ENCODE results near the gene GJC3.
A peak's percentile ranks its signal among the peaks of the same experiment; 100 is the strongest.
"Not testable (repeated sequence)": the region's sequence is repeated elsewhere in the genome, so short reads cannot be mapped to it uniquely, and the experiment has no call there.

Gene GJC3, protein sequence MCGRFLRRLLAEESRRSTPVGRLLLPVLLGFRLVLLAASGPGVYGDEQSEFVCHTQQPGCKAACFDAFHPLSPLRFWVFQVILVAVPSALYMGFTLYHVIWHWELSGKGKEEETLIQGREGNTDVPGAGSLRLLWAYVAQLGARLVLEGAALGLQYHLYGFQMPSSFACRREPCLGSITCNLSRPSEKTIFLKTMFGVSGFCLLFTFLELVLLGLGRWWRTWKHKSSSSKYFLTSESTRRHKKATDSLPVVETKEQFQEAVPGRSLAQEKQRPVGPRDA

DNA sequence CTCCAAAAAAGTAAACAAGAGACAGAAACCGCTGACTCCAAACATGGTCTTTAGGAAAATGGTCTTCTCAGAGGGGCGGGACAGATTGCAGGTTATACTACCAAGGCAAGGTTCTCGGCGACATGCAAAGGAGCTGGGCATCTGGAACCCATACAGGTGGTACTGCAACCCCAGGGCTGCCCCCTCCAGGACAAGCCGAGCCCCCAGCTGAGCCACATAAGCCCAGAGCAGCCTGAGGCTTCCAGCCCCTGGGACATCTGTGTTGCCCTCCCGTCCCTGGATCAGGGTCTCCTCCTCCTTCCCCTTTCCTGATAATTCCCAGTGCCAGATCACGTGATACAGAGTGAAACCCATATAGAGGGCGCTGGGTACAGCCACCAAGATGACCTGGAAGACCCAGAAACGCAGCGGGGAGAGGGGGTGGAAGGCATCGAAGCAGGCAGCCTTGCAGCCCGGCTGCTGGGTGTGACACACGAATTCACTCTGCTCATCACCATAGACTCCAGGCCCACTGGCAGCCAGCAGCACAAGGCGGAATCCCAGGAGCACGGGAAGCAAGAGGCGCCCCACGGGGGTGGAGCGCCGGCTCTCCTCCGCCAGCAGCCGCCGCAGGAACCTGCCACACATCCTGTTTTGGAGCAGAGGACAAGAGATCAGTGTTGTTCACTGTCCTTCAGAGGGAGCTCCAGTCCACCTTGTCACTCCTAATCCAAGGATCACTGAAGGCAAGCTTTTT, at the start of gene GJC3:
Gene GJC3, minus strand, starts transcription at position 627 of the 736 bp plus-strand sequence. Its CDS starts 0 bp downstream, at position 627.
- peak; percentile 62 for DNase-seq (ENCODE audit: low spot score)

DNA sequence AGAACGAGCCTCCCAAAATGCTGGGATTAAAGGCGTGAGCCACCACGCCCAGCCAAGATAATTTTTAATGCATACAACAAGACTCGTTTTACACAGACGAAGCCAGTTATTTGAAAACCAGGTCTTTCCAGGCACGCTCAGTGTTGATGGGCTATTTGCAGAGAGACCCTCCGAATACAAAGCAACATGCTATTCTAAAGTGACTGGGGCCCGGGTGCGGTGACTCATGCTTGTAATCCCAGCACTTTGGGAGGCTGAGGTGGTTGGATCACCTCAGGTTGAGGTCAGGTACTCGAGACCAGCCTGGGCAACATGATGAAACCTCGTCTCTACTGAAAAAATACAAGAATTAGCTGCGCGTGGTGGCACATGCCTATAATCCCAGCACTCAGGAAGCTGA, 47.2 kb upstream of the GJC3 start:
- no peak for DNase-seq (ENCODE audit: low spot score)

DNA sequence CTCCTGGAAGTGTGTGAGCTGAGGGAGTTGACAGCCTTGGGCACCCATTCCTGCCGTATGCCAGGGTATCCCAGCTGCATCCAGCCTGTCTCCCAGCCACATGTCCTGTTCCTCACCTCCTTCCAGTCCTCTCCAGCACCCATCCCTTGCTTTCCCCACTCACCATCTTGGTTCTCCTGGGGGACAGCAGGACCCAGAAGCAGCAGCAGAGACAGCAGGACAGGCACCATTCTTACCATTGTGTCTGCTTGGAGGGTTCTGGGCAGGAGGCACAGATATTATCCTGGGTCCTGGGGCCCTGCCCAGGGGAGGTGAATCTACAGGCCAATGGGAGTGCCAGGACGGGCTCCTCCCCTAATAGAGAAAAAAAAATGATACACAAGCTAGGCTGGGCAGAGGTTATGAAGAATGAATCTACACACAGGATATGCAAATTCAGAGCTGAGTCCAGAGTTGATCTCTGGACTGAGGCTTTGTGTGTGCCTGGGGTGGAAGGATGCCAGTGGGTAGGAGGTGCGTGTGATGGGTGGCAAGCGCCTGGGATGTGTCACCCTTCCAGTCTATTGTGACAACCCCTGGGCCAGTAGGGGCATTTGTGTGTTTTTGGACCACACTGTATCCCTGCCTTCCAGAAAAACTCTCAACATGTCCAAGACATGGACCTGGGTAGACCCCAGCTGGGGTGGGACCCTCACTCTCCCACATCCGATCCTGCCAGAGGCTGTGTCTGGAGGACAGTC, 46.5 kb upstream of the GJC3 start, which contains the start of gene AZGP1:
Gene AZGP1, minus strand, starts transcription at position 250 of the 740 bp plus-strand sequence. Its CDS starts 11 bp downstream, at position 239.
- DNase-seq (ENCODE audit: low spot score) = no peak

DNA sequence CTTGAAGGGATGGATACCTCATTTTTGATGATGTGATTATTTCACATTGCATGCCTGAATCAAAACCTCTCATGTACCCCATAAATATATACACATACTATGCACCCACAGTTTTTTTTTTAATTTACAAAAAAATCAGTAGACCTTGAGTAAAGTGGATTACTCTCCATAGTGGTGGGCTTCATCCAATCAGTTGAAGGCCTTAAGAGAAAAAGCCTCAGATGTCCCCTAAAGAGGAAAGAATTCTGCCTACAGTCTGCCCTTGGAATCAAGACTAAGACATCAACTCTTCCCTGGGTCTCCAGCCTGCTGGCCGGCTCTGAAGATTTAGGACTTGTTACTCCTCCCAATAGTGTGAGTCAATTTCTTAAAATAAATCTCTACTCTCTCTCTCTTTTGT, 45.3 kb upstream of the GJC3 start:
- DNase-seq (ENCODE audit: low spot score) = no peak

DNA sequence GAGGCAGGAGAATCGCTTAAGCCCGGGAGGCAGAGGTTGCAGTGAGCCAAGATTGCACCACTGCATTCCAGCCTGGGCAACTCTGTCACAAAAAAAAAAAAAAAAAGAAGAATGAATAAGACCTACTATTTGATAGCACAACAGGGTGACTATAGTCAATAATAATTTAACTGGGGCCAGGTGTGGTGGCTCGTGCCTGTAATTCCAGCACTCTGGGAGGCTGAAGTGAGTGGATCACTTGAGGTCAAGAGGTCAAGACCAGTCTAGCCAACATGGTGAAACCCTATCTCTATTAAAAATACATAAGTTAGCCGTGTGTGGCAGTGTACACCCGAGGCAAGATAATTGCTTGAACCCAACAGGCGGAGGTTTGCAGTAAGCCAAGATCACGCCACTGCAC, 44.4 kb upstream of the GJC3 start:
- not testable (repeated sequence) for DNase-seq (ENCODE audit: low spot score)

DNA sequence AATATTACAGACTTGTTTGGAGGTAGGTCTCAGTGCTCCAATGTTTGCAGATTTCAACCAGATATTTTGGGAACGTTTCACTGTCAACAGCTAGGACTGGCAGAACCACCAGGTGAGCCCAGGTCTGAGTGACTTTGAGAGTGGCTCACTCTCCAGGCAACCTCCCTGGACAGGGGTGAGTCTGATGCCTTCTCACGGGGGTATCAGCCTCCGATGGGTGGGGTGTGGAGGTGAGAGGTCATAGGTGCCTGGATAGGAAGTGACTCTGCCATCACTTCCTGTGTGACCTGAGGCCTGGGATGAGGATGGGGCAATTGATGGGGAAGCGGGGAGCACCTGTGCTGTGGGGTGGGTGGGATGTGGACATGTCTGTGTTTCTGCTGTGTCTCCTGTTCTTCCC, 41.8 kb upstream of the GJC3 start:
- no peak for DNase-seq (ENCODE audit: low spot score)

DNA sequence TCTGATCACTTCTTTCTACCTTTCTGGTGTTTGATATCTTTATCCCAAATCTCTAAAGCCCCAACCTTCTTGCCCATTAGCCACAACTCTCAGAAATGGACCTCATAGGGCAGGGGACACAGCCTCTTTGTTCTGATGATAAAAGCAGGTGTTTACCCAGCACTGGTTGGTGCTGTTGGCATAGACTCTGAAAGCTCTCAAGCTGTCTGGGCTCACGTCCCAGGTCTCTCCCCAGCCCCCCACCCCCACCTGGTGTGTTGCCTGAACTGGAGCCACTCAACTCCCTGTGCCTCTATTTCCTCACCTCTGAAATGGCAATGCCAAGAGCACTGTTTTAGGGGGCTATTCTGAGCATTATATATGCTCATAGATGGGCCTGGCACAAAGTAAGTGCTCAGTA, 40.4 kb upstream of the GJC3 start:
- not testable (repeated sequence) for DNase-seq (ENCODE audit: low spot score)

DNA sequence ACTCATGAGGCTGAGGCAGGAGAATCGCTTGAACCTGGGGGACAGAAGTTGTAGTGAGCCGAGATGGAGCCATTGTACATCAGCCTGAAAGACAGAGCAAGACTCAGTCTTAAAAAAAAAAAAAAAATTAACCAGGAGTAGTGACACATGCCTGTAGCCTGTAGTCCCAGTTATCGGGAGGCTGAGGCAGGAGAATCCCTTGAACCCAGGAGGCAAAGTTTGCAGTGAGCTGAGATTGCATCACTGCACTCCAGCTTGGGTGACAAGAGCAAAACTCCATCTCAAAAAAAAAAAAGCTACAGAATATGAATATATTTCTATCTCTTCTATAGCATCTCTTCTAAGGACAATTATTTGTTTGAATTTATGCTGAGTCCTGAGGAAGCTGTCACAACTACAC, 39.9 kb upstream of the GJC3 start:
- DNase-seq (ENCODE audit: low spot score) = no peak

DNA sequence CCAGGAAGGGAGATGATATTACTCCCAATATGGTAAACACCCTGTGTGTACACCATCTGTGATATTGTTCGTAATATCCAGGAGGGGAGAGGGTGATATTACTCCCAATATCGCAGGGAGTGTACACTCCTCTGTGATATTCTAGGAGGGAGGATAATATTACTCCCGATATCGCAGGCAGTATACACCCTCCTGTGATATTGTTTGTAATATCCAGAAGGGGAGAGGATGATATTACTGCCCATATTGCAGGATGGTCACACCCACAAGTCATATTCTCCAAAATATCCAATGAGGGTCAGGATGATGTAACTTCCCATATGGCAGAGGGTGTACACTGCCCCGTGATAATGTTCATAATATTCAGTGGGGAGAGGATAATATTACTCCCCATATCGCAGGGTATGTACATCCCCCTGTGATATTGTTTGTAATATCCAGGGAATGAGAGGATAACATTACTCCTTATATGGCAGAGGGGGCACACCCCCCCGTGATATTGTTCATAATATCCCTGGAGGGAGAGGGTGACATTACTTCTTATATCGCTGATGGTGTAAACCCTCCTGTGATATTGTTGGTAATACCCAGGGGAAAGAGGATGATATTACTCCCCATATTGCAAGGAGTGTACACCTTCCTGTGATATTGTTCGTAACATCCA, 29.3 kb upstream of the GJC3 start:
- no peak for DNase-seq (ENCODE audit: low spot score)

DNA sequence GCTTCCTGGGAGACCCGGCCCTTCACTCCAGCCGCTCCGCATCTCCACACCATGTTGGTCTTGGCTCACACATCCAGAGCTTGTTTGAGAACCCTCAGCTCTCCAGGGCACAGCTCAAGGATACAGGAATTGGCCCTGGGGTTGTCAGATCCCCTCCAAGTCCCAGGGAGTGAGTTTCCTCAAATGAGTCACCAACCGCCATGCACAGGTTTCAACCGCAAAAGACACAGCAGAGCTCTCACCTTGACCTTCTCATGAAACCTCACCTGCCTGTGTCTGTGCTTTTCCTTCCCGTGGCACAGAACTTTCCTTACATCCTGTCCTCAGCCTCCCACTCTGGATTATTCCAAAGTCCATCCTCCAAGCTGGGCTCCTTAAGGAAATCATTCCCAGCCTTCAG, 25.8 kb upstream of the GJC3 start:
- DNase-seq (ENCODE audit: low spot score) = no peak

DNA sequence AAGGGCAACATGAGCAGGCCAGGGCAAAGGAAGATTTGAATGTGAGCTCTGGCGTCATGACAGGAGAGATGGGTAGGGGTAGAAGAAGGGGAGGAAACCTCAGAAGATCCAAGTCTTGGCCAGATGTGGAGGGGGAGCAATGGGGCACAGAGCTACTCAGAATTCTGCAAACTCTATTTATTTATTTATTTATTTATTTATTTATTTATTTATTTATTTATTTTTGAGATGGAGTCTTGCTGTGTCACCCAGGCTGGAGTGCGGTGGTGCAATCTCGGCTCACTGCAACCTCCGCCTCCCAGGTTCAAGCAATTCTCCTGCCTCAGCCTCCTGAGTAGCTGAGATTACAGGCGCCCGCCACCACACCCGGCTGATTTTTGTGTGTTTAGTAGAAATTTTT, 25.2 kb upstream of the GJC3 start:
- not testable (repeated sequence) for DNase-seq (ENCODE audit: low spot score)

DNA sequence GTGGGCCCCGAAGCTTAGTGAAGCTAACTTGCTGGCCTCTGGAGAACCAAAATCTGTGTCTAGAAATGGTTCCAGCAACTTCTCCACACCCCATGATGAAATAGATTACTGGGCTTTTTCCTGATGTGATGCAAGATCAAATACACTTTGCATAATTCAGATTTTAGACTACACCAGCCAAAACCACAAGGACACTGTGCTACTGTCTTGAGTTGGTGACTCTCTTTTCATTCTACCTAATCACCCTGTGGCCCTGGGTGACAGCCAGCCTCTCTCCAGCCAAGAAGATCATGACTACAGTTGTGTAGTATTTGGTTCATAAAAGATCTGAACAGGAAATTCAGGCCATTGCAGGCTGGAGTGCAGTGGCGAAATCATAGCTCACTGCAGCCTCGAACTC, 24.2 kb upstream of the GJC3 start:
- no peak for DNase-seq (ENCODE audit: low spot score)

DNA sequence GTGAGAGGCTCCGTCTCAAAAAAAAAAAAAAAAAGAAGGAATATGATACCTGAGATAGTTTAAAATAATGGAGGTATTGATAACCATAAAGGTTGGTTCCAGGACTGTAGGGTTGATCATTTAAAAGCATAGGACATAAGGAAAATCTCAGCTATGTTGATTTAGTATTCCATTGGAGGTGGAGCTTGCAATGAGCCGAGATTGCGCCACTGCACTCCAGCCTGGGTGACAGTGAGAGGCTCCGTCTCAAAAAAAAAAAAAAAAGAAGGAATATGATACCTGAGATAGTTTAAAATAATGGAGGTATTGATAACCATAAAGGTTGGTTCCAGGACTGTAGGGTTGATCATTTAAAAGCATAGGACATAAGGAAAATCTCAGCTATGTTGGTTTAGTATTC, 23.2 kb upstream of the GJC3 start:
- not testable (repeated sequence) for DNase-seq (ENCODE audit: low spot score)

DNA sequence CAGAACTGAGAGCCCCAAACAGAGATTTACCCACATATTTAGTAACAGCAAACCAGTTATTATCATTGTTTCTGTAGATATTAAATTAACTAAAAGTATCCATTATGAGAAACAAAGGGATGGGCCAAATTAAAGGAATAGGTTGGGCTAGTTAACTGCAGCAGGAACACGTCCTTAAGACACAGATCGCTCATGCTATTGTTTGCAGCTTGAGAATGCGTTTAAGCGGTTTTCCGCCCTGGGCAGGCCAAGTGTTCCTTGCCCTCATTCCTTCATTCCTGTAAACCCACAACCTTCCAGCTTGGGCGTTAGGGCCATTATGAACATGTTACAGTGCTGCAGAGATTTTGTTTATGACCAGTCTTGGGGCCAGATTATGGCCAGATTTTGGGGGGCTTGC, 21.4 kb upstream of the GJC3 start:
- DNase-seq (ENCODE audit: low spot score) = not testable (repeated sequence)

DNA sequence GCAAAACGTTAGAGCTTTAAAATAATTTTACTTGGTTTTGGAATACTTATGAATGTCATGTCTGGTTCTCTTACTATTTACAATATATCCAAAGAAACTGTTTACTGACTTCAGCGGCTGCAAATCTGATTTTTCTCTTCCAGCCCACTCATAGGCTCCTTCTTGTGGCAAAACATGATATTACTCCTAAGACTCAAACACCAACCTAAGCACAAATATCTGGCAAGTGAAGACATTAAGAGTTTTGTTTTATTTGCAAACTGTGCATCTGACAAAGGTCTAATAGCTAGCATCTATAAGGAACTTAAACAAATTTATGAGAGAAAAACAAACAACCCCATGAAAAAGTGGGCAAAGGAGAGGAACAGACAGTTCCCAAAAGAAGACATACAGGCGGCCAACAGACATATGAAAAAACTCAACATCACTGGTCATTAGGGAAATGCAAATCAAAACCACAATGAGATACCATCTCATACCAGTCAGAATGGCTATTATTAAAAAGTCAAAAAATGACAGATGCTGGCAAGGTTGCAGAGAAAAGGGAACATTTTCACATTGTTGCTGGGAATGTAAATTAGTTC, 20.3 kb upstream of the GJC3 start:
- no peak for DNase-seq (ENCODE audit: low spot score)

DNA sequence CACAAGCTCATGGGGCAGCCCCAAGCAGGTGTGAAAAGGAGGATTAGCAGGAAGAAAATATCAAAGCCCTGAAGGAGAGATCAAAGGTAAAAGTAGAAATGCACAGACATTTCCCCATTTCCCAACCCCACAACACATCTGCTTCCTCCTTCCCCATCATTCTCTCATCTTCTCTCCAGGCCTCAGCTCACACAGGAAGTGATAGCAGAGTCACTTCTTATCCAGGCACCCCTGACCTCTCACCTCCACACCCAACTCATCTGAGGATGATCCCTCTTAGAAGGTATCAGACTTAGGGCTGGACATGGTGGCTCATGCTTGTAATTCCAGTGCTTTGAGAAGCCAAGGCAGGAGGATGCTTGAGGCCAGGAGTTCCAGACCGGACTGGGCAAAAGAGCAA, 18.2 kb upstream of the GJC3 start:
- no peak for DNase-seq (ENCODE audit: low spot score)

DNA sequence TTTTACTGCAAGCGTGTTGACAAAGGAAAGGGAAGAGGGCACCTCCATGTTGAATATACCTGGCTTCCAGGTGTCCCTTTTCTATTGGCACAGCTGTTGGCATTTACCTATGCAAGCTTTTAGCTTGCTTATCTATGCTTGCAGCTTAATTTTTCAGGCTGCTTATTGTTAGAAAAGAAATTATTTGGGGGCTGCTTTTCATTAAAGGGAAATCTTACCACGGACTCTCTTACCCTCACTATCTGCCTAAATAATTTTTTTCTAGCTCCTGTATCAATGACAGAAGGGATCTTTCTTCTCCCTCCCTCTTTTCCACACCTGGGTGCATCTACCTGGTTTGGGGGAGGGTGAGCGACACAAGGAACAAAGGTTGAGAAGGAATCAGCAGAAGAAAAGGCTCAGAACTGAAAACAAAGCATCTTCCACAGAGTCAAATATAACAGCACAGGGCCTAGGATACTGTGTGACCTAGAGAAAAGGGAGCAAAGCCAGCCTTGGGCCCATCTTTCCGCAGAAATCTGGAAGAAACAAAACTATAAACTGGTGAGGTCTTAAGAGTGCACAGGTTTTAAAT, 15.2 kb upstream of the GJC3 start:
- no peak for DNase-seq (ENCODE audit: low spot score)

DNA sequence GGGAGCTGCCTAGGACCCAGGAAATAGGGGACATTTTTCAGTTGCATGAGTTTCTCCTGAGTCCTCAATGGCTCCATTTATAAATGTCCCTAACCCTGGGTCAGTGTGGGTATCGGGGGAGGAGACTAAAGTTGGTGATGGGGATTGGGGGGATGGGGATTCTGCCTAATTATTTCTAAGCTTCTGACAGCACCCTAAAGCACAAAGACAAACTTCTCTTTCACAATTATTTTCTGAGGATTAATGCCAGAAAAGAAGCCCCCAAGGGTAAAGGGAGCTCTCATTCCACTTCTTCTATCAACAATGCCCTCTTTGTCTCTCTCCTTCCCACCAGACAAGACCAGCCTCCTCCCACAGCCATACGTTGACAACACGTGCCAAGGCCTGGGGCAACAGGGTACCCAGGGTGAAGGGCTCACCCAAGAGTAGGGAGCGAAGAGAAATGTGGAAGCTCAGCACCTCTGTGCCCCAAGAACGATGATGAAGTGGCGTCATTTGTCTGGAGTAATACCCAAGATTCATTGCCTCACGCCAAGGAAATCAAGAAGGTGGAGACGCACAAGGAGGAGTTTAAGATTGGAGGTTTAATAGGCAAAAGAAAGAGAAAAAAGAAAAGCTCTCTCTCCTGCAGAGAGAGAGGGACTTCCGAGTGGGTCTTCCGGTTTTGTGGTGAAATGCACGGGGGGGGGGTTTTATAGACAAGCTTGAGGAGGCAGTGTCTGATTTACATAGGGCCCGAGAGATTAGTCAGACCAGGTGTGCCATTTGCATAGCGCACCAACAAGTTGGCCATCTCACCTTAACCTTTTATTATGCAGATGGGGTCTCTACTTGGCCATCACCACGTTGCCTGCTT, 14.4 kb upstream of the GJC3 start:
- DNase-seq (ENCODE audit: low spot score) = no peak

DNA sequence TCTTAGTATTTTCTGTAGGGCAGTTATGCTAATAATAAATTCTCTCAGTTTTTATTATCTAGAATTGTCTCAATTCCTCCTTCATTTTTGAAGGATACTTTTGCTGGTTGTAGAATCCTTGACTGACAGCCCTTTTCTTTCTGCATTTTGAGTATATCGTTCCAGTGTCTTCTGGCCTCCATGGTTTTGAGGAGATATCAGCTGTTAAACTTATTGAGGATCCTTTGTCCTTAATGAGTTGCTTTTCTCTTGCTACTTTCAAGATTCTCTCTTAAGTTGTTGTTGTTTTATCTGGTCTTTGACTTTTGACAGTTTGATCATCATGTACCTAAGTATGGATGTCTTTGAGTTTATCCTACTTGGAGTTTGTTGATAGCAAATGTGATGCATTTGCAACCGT, 8.9 kb upstream of the GJC3 start:
- DNase-seq (ENCODE audit: low spot score) = no peak

DNA sequence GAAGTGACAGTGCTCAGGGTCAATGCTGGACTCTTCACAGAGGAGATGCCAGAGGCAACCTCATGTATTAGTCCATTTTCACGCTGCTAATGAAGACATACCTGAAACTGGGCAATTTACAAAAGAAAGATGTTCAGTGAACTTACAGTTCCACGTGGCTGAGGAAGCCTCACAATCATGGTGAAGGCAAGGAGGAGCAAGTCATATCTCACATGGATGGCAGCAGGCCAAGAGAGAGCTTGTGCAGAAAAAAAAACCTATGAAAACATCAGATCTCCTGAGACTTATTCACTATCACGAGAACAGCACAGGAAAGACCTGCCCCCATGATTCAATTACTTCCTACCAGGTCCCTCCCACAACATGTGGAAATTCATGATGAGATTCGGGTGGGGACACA, 5.6 kb upstream of the GJC3 start:
- DNase-seq (ENCODE audit: low spot score) = not testable (repeated sequence)

DNA sequence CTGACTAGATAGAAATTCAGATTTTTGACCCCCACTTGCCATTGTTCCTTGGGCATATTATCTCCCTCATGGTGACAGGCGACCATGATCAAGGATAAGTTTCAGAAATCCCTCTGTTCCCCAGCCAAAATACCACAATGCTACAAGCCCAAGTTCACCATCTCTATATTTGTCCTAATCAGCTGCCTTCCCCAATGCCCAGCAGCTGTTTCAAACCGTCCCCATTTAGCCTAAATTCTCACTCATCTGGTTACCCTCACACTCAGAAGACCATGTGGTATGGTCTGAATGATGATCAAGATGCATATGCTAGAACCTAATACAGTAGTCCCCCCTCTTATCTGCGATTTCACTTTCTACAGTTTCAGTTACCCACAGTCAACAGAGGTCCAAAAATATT, 956 bp upstream of the GJC3 start:
- no peak for DNase-seq (ENCODE audit: low spot score)

Measured in cerebellar cortex (tissue), 1 donor.